Common myeloid progenitor, CD34-positive (primary cell): ENCODE measurements around the gene FAM222B.
A peak's percentile ranks its signal among the peaks of the same experiment; 100 is the strongest.
"Not testable (repeated sequence)": the region's sequence is repeated elsewhere in the genome, so short reads cannot be mapped to it uniquely, and the experiment has no call there.

ENCODE experiments used
- CTCF ChIA-PET: fragments of 350-600 bp; sonication (Branson Sonifier 250); formaldehyde crosslinking; loops from one replicate; lab custom pipeline; 2021; ENCODE audit warnings: antibody characterized with exemption; lab: Charles Lee
- POLR2A ChIA-PET: fragments of 350-600 bp; sonication (Branson Sonifier 250); formaldehyde crosslinking; loops from one replicate; lab custom pipeline; 2021; ENCODE audit warnings: antibody characterized with exemption; lab: Charles Lee
- DNase-seq, 3 donors: peaks; one replicate each; pipeline versions ENCODE4 v3.0.0 to v3.0.0-alpha.2; 2013
- H3K27ac ChIP-seq, 2 experiments: 1 replicate in 1 of 2; 2 replicates in 1 of 2; pipeline ENCODE4 v1.7.0; 2013; ENCODE audit warnings: inconsistent platforms in 2 of 2, low read length in 2 of 2, mild to moderate bottlenecking in 2 of 2, low read depth in 1 of 2, moderate library complexity in 1 of 2; ENCODE audit not compliant: severe bottlenecking in 2 of 2, insufficient read depth in 1 of 2, poor library complexity in 1 of 2
- H3K27me3 ChIP-seq, 5 experiments: replicated peaks in 2 of 5; 1 replicate in 3 of 5; 2 replicates in 2 of 5; pipeline versions ENCODE4 v1.6.1 to v1.7.0; 2013; ENCODE audit warnings: low read length in 4 of 5, mild to moderate bottlenecking in 2 of 5, moderate library complexity in 2 of 5, inconsistent platforms in 1 of 5; ENCODE audit not compliant: insufficient read depth in 5 of 5, control insufficient read depth in 4 of 5
- H3K36me3 ChIP-seq, 4 experiments: 1 replicate in 2 of 4; 2 replicates in 2 of 4; pipeline versions ENCODE4 v1.6.1 to v1.7.0; 2013; ENCODE audit warnings: low read length in 3 of 4, control low read depth in 1 of 4, mild to moderate bottlenecking in 1 of 4; ENCODE audit not compliant: control insufficient read depth in 4 of 4, insufficient read depth in 4 of 4
- H3K4me1 ChIP-seq, 4 experiments: 1 replicate in 3 of 4; 2 replicates in 1 of 4; pipeline versions ENCODE4 v1.6.1 to v1.7.1; 2013; ENCODE audit warnings: low read length in 3 of 4, mild to moderate bottlenecking in 3 of 4, control low read depth in 1 of 4, inconsistent platforms in 1 of 4, moderate library complexity in 1 of 4; ENCODE audit not compliant: control insufficient read depth in 4 of 4, insufficient read depth in 4 of 4; ENCODE audit errors: control extremely low read depth in 1 of 4
- H3K4me3 ChIP-seq, 7 experiments: 1 replicate in 4 of 7; 2 replicates in 3 of 7; pipeline versions ENCODE4 v1.5.1 to v1.7.0; 2013; ENCODE audit warnings: mild to moderate bottlenecking in 7 of 7, low read length in 6 of 7, moderate library complexity in 6 of 7, inconsistent platforms in 2 of 7, low read depth in 2 of 7, control low read depth in 1 of 7; ENCODE audit not compliant: insufficient read depth in 4 of 7, control insufficient read depth in 1 of 7; ENCODE audit errors: extremely low read depth in 1 of 7
- H3K9me3 ChIP-seq, 5 experiments: 1 replicate in 4 of 5; 2 replicates in 1 of 5; pipeline versions ENCODE4 v1.6.1 to v1.7.1; 2013; ENCODE audit warnings: low read length in 4 of 5, mild to moderate bottlenecking in 2 of 5, inconsistent platforms in 1 of 5, low read depth in 1 of 5, moderate library complexity in 1 of 5; ENCODE audit not compliant: control insufficient read depth in 4 of 5, insufficient read depth in 2 of 5; ENCODE audit errors: control extremely low read depth in 1 of 5
- WGBS: methylation state at CpG from one replicate; pipeline ENCODE4 v1.1.5; 2013; ENCODE audit not compliant: insufficient coverage; 5-methylcytosine and 5-hydroxymethylcytosine counted together

Gene FAM222B

DNA sequence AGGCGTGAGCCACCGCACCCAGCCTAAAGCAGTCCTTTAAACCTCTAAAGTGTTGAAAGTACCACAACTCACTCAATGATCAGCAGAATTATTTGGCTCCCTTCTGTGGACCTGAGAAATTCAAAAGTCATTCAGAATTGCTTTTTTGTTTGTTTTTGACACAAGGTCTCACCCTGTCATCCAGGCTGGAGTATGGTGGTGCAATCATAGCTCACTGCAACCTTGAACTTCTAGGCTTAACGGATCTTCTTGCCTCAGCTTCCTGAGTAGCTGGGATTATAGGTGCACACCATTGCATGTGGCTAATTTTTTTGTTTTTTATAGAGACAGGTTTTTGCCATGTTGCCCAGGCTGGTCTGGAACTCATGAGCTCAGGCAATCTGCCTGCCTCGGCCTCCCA lies 54.5 kb downstream of the FAM222B start:
- CTCF ChIA-PET = interaction anchor here (1.5 to 3.7 kb wide), 3 partner anchors 8 to 24 kb away, joined by 4 to 14 read pairs (median 5); no protein-coding TSS in a partner anchor

DNA sequence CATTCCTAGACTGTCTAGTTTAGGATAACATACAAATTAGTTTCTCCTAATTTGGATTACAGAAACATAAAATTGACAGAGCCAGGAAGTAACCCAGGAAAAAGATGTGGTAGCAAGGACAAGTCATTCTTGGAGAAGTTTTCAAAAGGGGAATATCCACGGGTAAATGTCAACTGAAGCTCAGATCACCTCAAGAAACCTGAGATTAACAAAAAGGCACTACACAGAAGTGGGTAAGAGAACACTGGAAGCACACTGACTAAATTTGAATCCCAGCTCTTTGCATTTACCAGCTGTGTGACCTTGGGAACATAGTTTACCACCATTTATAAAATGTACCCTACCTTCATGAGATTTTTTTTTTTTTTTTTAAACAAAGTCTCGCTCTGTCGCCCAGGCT lies 59.4 kb downstream of the FAM222B start:
- ChIA-PET POLR2A (no interaction called here), CTCF (no interaction called here)
- no peak for DNase-seq
- H3K36me3 ChIP-seq = peaks cover 0 to 7% (median 4%) of the 10 kb centered on the region in 4 experiments
- no peaks in the 10 kb centered on the region for H3K27me3 ChIP-seq
- H3K27ac ChIP-seq = no peak overlapping the region
- H3K4me1 ChIP-seq = peaks cover 0 to 8% (median 4%) of the 10 kb centered on the region in 4 experiments
- H3K9me3 ChIP-seq = no peaks in the 10 kb centered on the region
- 94% methylated on average over 3 of the region's 3 CpGs for WGBS
- H3K4me3 ChIP-seq = no peak overlapping the region

More for the DNA sequence above, 54.5 kb downstream of the FAM222B start:
- POLR2A ChIA-PET = no interaction called here
- peaks cover 0 to 2% (median under 1%) of the 10 kb centered on the region in 4 experiments for H3K36me3 ChIP-seq
- DNase-seq = no peak
- no peaks in the 10 kb centered on the region for H3K27me3 ChIP-seq
- no peaks in the 10 kb centered on the region for H3K9me3 ChIP-seq
- 94% methylated on average over 3 of the region's 4 CpGs for WGBS
- peaks cover 0 to 4% (median under 1%) of the 10 kb centered on the region in 4 experiments for H3K4me1 ChIP-seq
- H3K27ac ChIP-seq = no peak overlapping the region
- H3K4me3 ChIP-seq = no peak overlapping the region

DNA sequence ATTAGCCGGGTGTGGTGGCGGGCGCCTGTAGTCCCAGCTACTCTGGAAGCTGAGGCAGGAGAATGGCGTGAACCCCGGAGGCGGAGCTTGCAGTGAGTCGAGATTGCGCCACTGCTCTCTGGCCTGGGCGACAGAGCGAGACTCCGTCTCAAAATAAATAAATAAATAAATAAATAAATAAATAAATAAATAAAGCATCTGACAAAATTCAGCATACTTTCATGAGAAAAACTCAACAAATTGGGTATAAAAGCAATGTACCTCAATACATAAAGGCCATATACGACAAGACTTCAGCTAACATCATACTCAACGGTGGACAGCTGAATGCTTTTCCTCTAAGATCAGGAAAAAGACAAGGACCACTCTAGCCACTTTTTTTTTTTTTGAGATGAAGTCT lies 63.0 kb downstream of the FAM222B start:
- H3K36me3 ChIP-seq, H3K9me3 ChIP-seq, H3K4me3 ChIP-seq, H3K27me3 ChIP-seq, DNase-seq, POLR2A ChIA-PET, H3K27ac ChIP-seq: not testable (repeated sequence)
- CTCF ChIA-PET = interaction anchor here (0.7 to 2.6 kb wide), 2 partner anchors 15 to 24 kb away, joined by 3 to 5 read pairs; no protein-coding TSS in a partner anchor
- WGBS = 100% methylated on average over 4 of the region's 13 CpGs
- H3K4me1 ChIP-seq = peaks cover 0 to 20% (median 9%) of the 10 kb centered on the region in 4 experiments

DNA sequence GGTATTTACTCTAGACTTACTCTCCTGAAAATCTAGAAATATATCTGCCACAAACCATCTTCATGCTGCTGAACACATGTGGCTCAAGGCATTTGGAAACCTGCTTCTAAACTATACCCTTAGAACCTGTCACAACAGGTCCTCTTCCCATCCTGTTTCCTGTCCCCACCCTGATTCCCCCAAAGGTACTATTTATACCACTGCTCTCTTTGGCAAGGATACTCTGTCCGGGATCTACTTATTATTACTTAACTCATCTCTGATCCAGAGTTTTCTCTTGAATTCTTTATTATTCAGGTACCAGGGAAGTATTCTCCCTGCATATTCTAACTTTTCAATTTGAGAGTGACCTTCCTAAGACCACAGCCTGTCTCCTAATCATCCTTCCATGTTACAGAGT lies 65.4 kb downstream of the FAM222B start:
- Histone ChIP-seq H3K4me3 (no peak overlapping the region), H3K27ac (peak overlapping the region in 1 of 2 experiments; percentile 9), H3K36me3 (peaks cover 0 to 10% (median 6%) of the 10 kb centered on the region in 4 experiments), H3K4me1 (peaks cover 0 to 20% (median 9%) of the 10 kb centered on the region in 4 experiments), H3K9me3 (no peaks in the 10 kb centered on the region), H3K27me3 (no peaks in the 10 kb centered on the region)
- WGBS = 71% methylated on average over 1 of the region's 1 CpG
- ChIA-PET POLR2A (interaction anchor here (0.7 kb wide), 1 partner anchor 274 kb away, joined by 3 read pairs; no protein-coding TSS in a partner anchor), CTCF (interaction anchor here (0.6 to 6.3 kb wide), 3 partner anchors 9 to 176 kb away, joined by 4 to 47 read pairs (median 5); no protein-coding TSS in a partner anchor)
- DNase-seq = no peak

DNA sequence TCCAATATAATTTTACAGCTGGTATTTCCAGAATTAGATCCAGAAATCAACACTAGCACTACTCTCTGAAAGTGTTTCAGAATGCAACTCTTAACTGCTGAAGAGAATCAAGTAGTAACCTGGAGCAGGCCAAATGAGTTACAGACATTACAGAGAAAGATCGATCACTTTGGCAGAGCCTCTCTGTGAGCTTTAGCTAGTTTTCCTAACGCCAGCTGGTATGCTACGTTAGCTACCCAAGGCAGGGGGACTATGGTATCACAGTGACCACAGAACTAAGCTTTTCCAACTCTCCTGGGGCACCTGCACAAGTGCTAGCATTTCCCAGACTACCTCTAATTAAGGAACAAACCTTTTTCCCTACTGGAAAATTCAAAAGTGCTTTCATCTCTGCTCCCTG lies 68.4 kb downstream of the FAM222B start:
- no peak for DNase-seq
- ChIA-PET CTCF (interaction anchor here (1.4 to 6.3 kb wide), 7 partner anchors 11 to 68 kb away, joined by 4 to 47 read pairs (median 4); partner anchors contain the start of genes NEK8 and TLCD1), POLR2A (interaction anchor here (0.7 kb wide), 1 partner anchor 13 kb away, joined by 3 read pairs; no protein-coding TSS in a partner anchor)
- Histone ChIP-seq H3K27me3 (no peaks in the 10 kb centered on the region), H3K4me3 (no peak overlapping the region), H3K4me1 (peaks cover 0 to 20% (median 9%) of the 10 kb centered on the region in 4 experiments), H3K27ac (no peak overlapping the region), H3K36me3 (peaks cover 0 to 7% (median 3%) of the 10 kb centered on the region in 4 experiments), H3K9me3 (no peaks in the 10 kb centered on the region)
- WGBS = 100% methylated on average over 3 of the region's 3 CpGs

DNA sequence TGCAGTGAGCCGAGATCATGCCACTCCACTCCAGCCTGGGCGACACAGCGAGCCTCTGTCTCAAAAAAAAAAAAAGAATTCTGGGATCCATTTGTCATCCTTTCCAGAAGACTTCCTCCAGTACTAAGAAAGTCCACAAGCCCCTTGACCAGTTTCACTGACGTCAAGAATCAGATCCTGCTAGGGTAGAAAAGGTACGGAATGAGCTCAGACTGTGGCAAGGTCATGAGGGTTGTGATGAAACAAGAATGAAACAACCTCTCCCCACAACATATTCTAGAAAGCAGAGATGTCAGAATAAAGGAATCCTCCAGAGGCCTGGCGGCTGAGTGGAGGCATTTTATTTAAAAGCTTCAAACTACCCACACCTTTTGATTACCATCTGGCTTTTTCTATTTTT lies 68.9 kb downstream of the FAM222B start:
- H3K27ac ChIP-seq = no peak overlapping the region
- H3K9me3 ChIP-seq = no peaks in the 10 kb centered on the region
- ChIA-PET POLR2A (interaction anchor here (0.7 kb wide), 1 partner anchor 13 kb away, joined by 3 read pairs; no protein-coding TSS in a partner anchor), CTCF (interaction anchor here (1.4 to 6.3 kb wide), 6 partner anchors 11 to 68 kb away, joined by 4 to 47 read pairs (median 4); partner anchors contain the start of genes NEK8 and TLCD1)
- H3K27me3 ChIP-seq = no peaks in the 10 kb centered on the region
- H3K4me1 ChIP-seq = peaks cover 0 to 18% (median 6%) of the 10 kb centered on the region in 4 experiments
- no peak overlapping the region for H3K4me3 ChIP-seq
- no peak for DNase-seq
- WGBS = 79% methylated on average over 4 of the region's 6 CpGs
- H3K36me3 ChIP-seq = peaks cover 0 to 7% (median 3%) of the 10 kb centered on the region in 4 experiments

DNA sequence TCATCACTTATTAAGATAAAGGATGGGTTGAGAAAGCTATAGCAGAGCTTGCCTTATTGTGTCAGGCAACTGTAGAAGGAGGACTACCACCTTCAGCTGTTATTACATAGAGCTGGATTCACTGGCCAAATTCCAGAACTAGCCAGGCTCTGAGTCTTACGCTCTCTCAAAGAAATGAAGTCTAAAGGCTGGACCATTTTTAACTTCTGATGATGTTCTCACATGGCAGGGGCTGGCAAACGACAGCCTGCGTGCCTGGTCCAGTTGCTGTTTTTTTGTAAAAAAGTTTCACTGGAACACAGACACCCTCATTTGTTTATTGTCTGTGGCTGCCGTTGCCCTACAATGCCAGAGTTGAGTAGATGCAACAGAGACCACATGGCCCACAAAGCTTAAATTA lies 77.6 kb downstream of the FAM222B start:
- Histone ChIP-seq H3K4me1 (peaks cover 3 to 15% (median 13%) of the 10 kb centered on the region in 4 experiments), H3K27ac (no peak overlapping the region), H3K36me3 (peaks cover 9 to 43% (median 19%) of the 10 kb centered on the region in 4 experiments), H3K27me3 (no peaks in the 10 kb centered on the region), H3K9me3 (no peaks in the 10 kb centered on the region), H3K4me3 (no peak overlapping the region)
- ChIA-PET CTCF (interaction anchor here (0.6 to 7.3 kb wide), 25 partner anchors 9 to 187 kb away, joined by 3 to 84 read pairs (median 5); partner anchors contain the start of genes FAM222B, FLOT2, NEK8 and TLCD1), POLR2A (no interaction called here)
- WGBS = 91% methylated on average over 4 of the region's 4 CpGs
- DNase-seq = no peak
